ENCODE data around the gene FXN. TPM values are rescaled to one million over a fixed set of nuclear protein-coding genes. Genes with fewer than 3 reads are reported as not detected.

Gene FXN
- total RNA-seq, 1 donor from 2014 or later = 22.7 TPM

DNA sequence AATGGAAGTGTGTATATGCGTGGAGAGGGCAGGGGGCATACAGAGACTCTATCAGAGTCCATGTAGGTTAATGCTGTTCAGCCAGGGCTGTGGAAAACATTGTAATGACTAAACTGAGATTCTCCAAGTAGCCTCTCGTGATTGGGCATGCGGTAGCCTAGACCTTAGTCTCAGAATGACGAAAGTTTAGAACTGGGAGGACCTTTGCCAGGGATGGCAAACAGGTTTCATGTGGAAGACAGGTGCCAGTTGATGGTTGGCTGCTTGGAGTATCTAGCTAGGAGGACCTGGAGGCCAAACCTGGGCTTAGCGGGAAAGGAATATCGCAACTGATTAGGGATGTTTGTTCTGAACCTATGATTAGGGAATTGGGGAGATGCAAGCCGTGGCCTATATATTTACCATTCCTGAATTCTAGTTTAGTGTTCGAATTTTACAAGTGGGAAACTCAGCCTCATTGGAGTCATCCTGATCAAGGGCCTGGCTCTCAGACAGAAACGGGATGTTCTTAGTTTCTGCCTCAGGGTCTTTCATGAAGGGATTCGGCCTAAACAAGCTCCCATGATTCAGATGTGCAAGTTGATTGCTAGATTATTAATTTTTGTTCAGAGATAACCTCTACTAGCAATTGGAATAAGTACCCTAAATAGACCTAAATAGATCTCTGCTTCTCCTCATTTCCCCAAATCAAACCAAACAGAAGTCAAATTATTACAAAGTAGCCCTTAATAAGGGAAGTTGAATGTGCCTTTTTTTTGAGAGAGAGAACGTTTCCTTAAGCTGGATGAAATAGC is 111.7 kb downstream of the FXN start:
- Histone ChIP-seq H4K20me1 (ENCODE audit: insufficient read depth, low read length) (no peaks in the 10 kb centered on the region), H3K36me3 (ENCODE audit: insufficient read depth, low read length) (no peaks in the 10 kb centered on the region), H3K9me3 (ENCODE audit: insufficient read depth, low read depth, low read length) (no peaks in the 10 kb centered on the region), H3K4me3 (ENCODE audit: insufficient read depth, low read depth, low read length) (no peak overlapping the region), H3K4me1 (ENCODE audit: insufficient read depth, low read length) (peaks cover 7% of the 10 kb centered on the region), H3K27ac (ENCODE audit: low read depth, low read length) (no peak overlapping the region), H2AFZ (ENCODE audit: low read depth, low read length) (no peak overlapping the region), H3K27me3 (ENCODE audit: insufficient read depth, low read length) (no peaks in the 10 kb centered on the region), H3K4me2 (ENCODE audit: low read length) (no peak overlapping the region), H3K79me2 (ENCODE audit: insufficient read depth, low read length) (no peaks in the 10 kb centered on the region), H3K9ac (ENCODE audit: low read length) (no peak overlapping the region)
- no peaks in the 10 kb centered on the region for H3K27me3 Mint-ChIP-seq (ENCODE audit: low read depth, unreplicated experiment)
- TF ChIP-seq EZH2 (IDR thresholded peaks at IDR 0.05; ENCODE audit: insufficient read depth, low read length) = no peak
- peaks cover 5% of the 10 kb centered on the region for H3K36me3 Mint-ChIP-seq (ENCODE audit: low read depth, unreplicated experiment)
- no peak overlapping the region for H3K27ac Mint-ChIP-seq (ENCODE audit: unreplicated experiment)
- DNase-seq (ENCODE audit: low read depth) (no peak), FAIRE-seq (no peak)
- H3K9me3 Mint-ChIP-seq (ENCODE audit: unreplicated experiment) = no peaks in the 10 kb centered on the region
- no peak overlapping the region for H3K4me3 Mint-ChIP-seq (ENCODE audit: unreplicated experiment)
- peaks cover 6% of the 10 kb centered on the region for H3K4me1 Mint-ChIP-seq (ENCODE audit: low read depth, unreplicated experiment)

DNA sequence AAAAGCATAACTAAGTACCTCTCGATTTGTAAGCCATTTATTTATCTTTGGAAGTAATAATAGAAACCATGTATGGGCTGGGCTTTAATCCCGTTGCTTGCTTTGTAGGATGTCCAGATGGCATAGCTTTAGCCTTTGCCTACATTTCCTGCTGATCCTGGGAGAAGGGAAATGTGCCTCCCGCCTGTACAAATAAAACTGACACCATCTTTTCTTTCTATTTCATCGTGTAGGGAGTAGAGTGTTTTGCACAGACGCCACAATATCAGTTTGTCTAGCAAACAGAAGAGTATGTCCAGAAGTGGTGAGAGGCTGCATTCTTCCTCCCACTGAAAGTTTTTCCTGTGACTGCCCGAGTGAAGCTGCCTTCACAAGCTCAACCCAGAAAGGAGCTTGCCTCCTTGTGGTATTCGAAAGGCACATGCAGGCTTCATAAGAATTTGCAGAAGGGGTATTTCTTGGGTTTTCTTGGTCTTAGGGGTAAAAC is 113.8 kb downstream of the FXN start:
- H3K27ac Mint-ChIP-seq (ENCODE audit: unreplicated experiment) = peak overlapping the region; percentile 97
- H2AFZ ChIP-seq (ENCODE audit: low read depth, low read length) = peak overlapping the region; percentile 64

More for the DNA sequence above, 113.8 kb downstream of the FXN start:
- peaks cover 8% of the 10 kb centered on the region for H3K4me1 Mint-ChIP-seq (ENCODE audit: low read depth, unreplicated experiment)
- FAIRE-seq = no peak
- H3K27me3 Mint-ChIP-seq (ENCODE audit: low read depth, unreplicated experiment) = no peaks in the 10 kb centered on the region
- H3K79me2 ChIP-seq (ENCODE audit: insufficient read depth, low read length) = no peaks in the 10 kb centered on the region
- H3K9me3 ChIP-seq (ENCODE audit: insufficient read depth, low read depth, low read length) = no peaks in the 10 kb centered on the region
- H4K20me1 ChIP-seq (ENCODE audit: insufficient read depth, low read length) = no peaks in the 10 kb centered on the region
- H3K36me3 Mint-ChIP-seq (ENCODE audit: low read depth, unreplicated experiment) = no peaks in the 10 kb centered on the region
- TF ChIP-seq, protein P1, sequence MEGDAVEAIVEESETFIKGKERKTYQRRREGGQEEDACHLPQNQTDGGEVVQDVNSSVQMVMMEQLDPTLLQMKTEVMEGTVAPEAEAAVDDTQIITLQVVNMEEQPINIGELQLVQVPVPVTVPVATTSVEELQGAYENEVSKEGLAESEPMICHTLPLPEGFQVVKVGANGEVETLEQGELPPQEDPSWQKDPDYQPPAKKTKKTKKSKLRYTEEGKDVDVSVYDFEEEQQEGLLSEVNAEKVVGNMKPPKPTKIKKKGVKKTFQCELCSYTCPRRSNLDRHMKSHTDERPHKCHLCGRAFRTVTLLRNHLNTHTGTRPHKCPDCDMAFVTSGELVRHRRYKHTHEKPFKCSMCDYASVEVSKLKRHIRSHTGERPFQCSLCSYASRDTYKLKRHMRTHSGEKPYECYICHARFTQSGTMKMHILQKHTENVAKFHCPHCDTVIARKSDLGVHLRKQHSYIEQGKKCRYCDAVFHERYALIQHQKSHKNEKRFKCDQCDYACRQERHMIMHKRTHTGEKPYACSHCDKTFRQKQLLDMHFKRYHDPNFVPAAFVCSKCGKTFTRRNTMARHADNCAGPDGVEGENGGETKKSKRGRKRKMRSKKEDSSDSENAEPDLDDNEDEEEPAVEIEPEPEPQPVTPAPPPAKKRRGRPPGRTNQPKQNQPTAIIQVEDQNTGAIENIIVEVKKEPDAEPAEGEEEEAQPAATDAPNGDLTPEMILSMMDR (IDR thresholded peaks at IDR 0.05; ENCODE audit: insufficient read depth, low read depth, low read length) = peak; percentile 25
- TF ChIP-seq EZH2 (IDR thresholded peaks at IDR 0.05; ENCODE audit: insufficient read depth, low read length) = no peak
- H3K36me3 ChIP-seq (ENCODE audit: insufficient read depth, low read length) = no peaks in the 10 kb centered on the region
- H3K27ac ChIP-seq (ENCODE audit: low read depth, low read length) = peak overlapping the region; percentile 24
- H3K4me1 ChIP-seq (ENCODE audit: insufficient read depth, low read length) = peaks cover 7% of the 10 kb centered on the region
- H3K4me2 ChIP-seq (ENCODE audit: low read length) = peak overlapping the region; percentile 75
- peak overlapping the region; percentile 64 for H3K9ac ChIP-seq (ENCODE audit: low read length)
- H3K4me3 Mint-ChIP-seq (ENCODE audit: unreplicated experiment) = peak overlapping the region; percentile 40
- no peaks in the 10 kb centered on the region for H3K9me3 Mint-ChIP-seq (ENCODE audit: unreplicated experiment)
- H3K27me3 ChIP-seq (ENCODE audit: insufficient read depth, low read length) = no peaks in the 10 kb centered on the region
- peak overlapping the region; percentile 43 for H3K4me3 ChIP-seq (ENCODE audit: insufficient read depth, low read depth, low read length)
- DNase-seq (ENCODE audit: low read depth) = peak; percentile 78

Other genes with a start within 250 kb of the FXN start
- not detected in 2 replicates for gene PRKACG, start 21.6 kb upstream of the FXN start, total RNA-seq
- 34.8 and 39.6 TPM in 2 replicates for gene TJP2, start 138.5 kb downstream of the FXN start, total RNA-seq